Caco-2 (cell line): ENCODE measurements around the gene ZNF821. TPM values are rescaled to one million over a fixed set of nuclear protein-coding genes. Genes with fewer than 3 reads are reported as not detected.

Source experiments
- BruUV-seq: library from RNA; stranded (reverse); fragments of 400-500 nt; replicated peaks from 2 replicates; lab custom pipeline; 2021; lab: Mats Ljungman, UMichigan
- CTCF ChIA-PET: fragments of 300-600 bp; sonication (Branson Sonifier 250); formaldehyde crosslinking; loops from one replicate; lab custom pipeline; 2022; ENCODE audit warnings: antibody characterized with exemption; lab: Charles Lee
- POLR2A ChIA-PET: fragments of 300-600 bp; sonication (Branson Sonifier 250); formaldehyde crosslinking; loops from one replicate; lab custom pipeline; 2022; ENCODE audit warnings: antibody characterized with exemption; lab: Charles Lee
- DNase-seq, 2 experiments: peaks; one replicate each; pipeline versions ENCODE4 v3.0.0 to v3.0.0-alpha.2; 2020 to 2022
- H3K27me3 ChIP-seq: replicated peaks from 2 replicates; pipeline ENCODE4 v1.6.0; 2011; ENCODE audit warnings: low read length; ENCODE audit not compliant: control insufficient read depth, insufficient read depth
- H3K36me3 ChIP-seq: 2 replicates; pipeline ENCODE4 v1.5.1; 2011; ENCODE audit warnings: low read length; ENCODE audit not compliant: control insufficient read depth, insufficient read depth
- H3K4me1 ChIP-seq: fragments of 250-450 bp; sonication (Bioruptor Pico); 2 replicates; pipeline ENCODE4 v1.5.1; 2020; ENCODE audit warnings: mild to moderate bottlenecking
- H3K4me3 ChIP-seq: 2 replicates; pipeline ENCODE4 v1.5.1; 2011; ENCODE audit warnings: low read depth, mild to moderate bottlenecking, control low read depth, low read length
- H3K9me3 ChIP-seq: fragments of 250-450 bp; sonication (Bioruptor Pico); 2 replicates; pipeline ENCODE4 v1.5.1; 2020; ENCODE audit warnings: mild to moderate bottlenecking, moderate library complexity
- H3K27ac Mint-ChIP-seq: one replicate; pipeline ENCODE4 v1.8.0; 2022; ENCODE audit warnings: mixed read lengths; ENCODE audit not compliant: unreplicated experiment
- H3K27me3 Mint-ChIP-seq: one replicate; pipeline ENCODE4 v1.8.0; 2022; ENCODE audit warnings: mixed read lengths; ENCODE audit not compliant: insufficient read depth, unreplicated experiment
- H3K36me3 Mint-ChIP-seq: one replicate; pipeline ENCODE4 v1.8.0; 2022; ENCODE audit warnings: mild to moderate bottlenecking, mixed read lengths; ENCODE audit not compliant: insufficient read depth, unreplicated experiment
- H3K4me1 Mint-ChIP-seq: one replicate; pipeline ENCODE4 v1.8.0; 2022; ENCODE audit warnings: low read depth, mixed read lengths; ENCODE audit not compliant: unreplicated experiment
- H3K4me3 Mint-ChIP-seq: one replicate; pipeline ENCODE4 v1.8.0; 2022; ENCODE audit warnings: mild to moderate bottlenecking, moderate library complexity, mixed read lengths; ENCODE audit not compliant: unreplicated experiment
- H3K9me3 Mint-ChIP-seq: one replicate; pipeline ENCODE4 v1.8.0; 2022; ENCODE audit warnings: mixed read lengths; ENCODE audit not compliant: unreplicated experiment
- intact Hi-C: fragments of 100-400 bp; cut with micrococcal nuclease; formaldehyde crosslinking; loops from one replicate; pipeline ENCODE4 v1.10.0; 2022; ENCODE audit not compliant: unreplicated experiment
- total RNA-seq: library from RNA; stranded (reverse); gene quantifications from 2 replicates; pipeline ENCODE4 v1.2.3, GENCODE V29; 2022
- TF ChIP-seq, protein P1 (sequence below), 2 experiments: fragments of 200-600 bp in 1 of 2; IDR thresholded peaks; 1 replicate in 1 of 2; 2 replicates in 1 of 2; pipeline versions ENCODE4 v1.5.1 to v1.8.0; 2011 to 2022; ENCODE audit warnings: antibody characterized with exemption in 1 of 2, control low read depth in 1 of 2, inconsistent platforms in 1 of 2, low read depth in 1 of 2, low read length in 1 of 2, mild to moderate bottlenecking in 1 of 2, moderate library complexity in 1 of 2; ENCODE audit not compliant: insufficient read depth in 1 of 2, severe bottlenecking in 1 of 2, unreplicated experiment in 1 of 2

ZNF821 gene
- total RNA-seq, 1 experiment from 2014 or later: 16.9 TPM

DNA sequence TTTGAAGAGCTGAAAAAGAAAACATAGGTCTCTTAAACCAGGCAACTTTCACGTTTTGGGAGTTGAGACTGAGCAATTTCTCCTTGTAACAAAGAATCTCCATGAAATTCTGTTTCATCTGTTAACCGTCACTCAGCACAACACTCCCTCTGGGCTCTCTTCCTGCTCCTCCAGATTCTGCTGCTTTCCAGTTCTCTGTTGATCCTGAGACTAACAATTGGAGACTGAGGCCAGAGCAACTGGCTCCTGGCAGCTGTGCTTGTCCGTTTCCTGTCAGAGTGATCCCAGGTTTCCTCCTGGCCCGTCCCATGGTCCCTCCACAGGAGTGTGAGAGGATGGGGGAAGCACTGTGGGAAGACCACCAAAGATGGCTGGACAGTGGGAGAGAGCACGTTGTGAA is 43.8 kb upstream of the ZNF821 start:
- Mint-ChIP-seq H3K4me3 (no peak overlapping the region), H3K36me3 (peaks cover 100% of the 10 kb centered on the region), H3K27me3 (no peaks in the 10 kb centered on the region), H3K4me1 (peaks cover 30% of the 10 kb centered on the region), H3K9me3 (no peaks in the 10 kb centered on the region), H3K27ac (peak overlapping the region; percentile 3)
- POLR2A ChIA-PET: no interaction called here
- peaks cover 19% of the 10 kb centered on the region for H3K4me1 ChIP-seq
- intact Hi-C loops: no loop called here
- TSS peak; percentile 33 for BruUV-seq
- H3K27me3 ChIP-seq: no peaks in the 10 kb centered on the region
- no peak overlapping the region for H3K4me3 ChIP-seq
- TF ChIP-seq, protein P1, sequence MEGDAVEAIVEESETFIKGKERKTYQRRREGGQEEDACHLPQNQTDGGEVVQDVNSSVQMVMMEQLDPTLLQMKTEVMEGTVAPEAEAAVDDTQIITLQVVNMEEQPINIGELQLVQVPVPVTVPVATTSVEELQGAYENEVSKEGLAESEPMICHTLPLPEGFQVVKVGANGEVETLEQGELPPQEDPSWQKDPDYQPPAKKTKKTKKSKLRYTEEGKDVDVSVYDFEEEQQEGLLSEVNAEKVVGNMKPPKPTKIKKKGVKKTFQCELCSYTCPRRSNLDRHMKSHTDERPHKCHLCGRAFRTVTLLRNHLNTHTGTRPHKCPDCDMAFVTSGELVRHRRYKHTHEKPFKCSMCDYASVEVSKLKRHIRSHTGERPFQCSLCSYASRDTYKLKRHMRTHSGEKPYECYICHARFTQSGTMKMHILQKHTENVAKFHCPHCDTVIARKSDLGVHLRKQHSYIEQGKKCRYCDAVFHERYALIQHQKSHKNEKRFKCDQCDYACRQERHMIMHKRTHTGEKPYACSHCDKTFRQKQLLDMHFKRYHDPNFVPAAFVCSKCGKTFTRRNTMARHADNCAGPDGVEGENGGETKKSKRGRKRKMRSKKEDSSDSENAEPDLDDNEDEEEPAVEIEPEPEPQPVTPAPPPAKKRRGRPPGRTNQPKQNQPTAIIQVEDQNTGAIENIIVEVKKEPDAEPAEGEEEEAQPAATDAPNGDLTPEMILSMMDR (IDR thresholded peaks at IDR 0.05; ENCODE audit: insufficient read depth in 1 of 2, low read depth in 1 of 2, low read length in 1 of 2, severe bottlenecking in 1 of 2, unreplicated experiment in 1 of 2): no peak
- no peak for DNase-seq
- CTCF ChIA-PET: no interaction called here
- no peaks in the 10 kb centered on the region for H3K9me3 ChIP-seq
- peaks cover 7% of the 10 kb centered on the region for H3K36me3 ChIP-seq

DNA sequence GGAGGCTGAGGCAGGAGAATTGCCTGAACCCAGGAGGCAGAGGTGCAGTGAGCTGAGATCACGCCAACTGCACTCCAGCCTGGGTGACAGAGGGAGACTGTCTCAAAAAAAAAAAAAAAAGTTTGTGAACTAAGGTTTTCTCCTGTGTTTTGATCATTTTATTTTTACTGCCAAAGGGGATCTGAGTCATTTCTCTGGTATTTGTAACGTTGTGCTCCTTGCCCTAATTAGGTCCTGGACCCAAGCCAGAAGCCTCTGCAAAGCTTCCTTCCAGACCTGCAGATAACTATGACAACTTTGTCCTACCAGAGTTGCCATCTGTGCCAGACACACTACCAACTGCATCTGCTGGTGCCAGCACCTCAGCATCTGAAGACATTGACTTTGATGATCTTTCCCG is 43.4 kb upstream of the ZNF821 start:
- peaks cover 7% of the 10 kb centered on the region for H3K36me3 ChIP-seq

DNA sequence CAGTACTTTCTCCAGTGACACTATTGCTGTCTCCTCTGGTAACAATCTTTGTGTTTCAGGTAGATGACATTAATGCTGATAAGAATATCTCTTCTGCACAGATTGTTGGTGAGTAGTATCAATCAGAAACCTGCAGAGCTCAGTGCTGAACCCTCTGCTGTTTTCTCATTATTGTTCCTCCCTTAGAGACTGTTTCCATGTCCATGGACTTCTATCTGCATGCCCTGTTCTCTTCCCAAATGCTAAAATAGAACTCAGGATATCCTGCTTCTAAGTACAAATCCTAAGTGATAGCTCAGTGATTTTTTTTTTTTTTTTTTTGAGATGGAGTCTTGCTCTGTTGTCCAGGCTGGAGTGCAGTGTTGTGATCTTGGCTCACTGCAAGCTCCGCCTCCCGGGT is 40.7 kb upstream of the ZNF821 start:
- no peak overlapping the region for H3K4me3 ChIP-seq
- no peak overlapping the region for H3K4me3 Mint-ChIP-seq
- H3K4me1 ChIP-seq: peaks cover 16% of the 10 kb centered on the region
- peaks cover 11% of the 10 kb centered on the region; the same call in 1 of the 2 replicates for H3K36me3 ChIP-seq
- H3K27me3 ChIP-seq: no peaks in the 10 kb centered on the region
- BruUV-seq: no TSS peak
- H3K9me3 Mint-ChIP-seq: no peaks in the 10 kb centered on the region
- POLR2A ChIA-PET: no interaction called here
- H3K9me3 ChIP-seq: no peaks in the 10 kb centered on the region
- no peak for DNase-seq
- H3K27me3 Mint-ChIP-seq: no peaks in the 10 kb centered on the region
- no peak overlapping the region for H3K27ac Mint-ChIP-seq
- CTCF ChIA-PET: interaction anchor here (0.5 to 0.6 kb wide), 2 partner anchors 26 to 93 kb away, joined by 4 to 7 read pairs; no protein-coding TSS in a partner anchor
- intact Hi-C loops: no loop called here
- peaks cover 22% of the 10 kb centered on the region for H3K4me1 Mint-ChIP-seq
- H3K36me3 Mint-ChIP-seq: peaks cover 100% of the 10 kb centered on the region
- TF ChIP-seq, protein P1 (IDR thresholded peaks at IDR 0.05; ENCODE audit: insufficient read depth in 1 of 2, low read depth in 1 of 2, low read length in 1 of 2, severe bottlenecking in 1 of 2, unreplicated experiment in 1 of 2): no peak

More for the DNA sequence above, 43.4 kb upstream of the ZNF821 start:
- peaks cover 19% of the 10 kb centered on the region for H3K4me1 ChIP-seq
- H3K27me3 ChIP-seq: no peaks in the 10 kb centered on the region
- intact Hi-C loops: no loop called here
- BruUV-seq: no TSS peak
- TF ChIP-seq, protein P1 (IDR thresholded peaks at IDR 0.05; ENCODE audit: insufficient read depth in 1 of 2, low read depth in 1 of 2, low read length in 1 of 2, severe bottlenecking in 1 of 2, unreplicated experiment in 1 of 2): no peak
- Mint-ChIP-seq H3K27ac (peak overlapping the region; percentile 3), H3K9me3 (no peaks in the 10 kb centered on the region), H3K4me3 (no peak overlapping the region), H3K27me3 (no peaks in the 10 kb centered on the region), H3K36me3 (peaks cover 100% of the 10 kb centered on the region), H3K4me1 (peaks cover 30% of the 10 kb centered on the region)
- POLR2A ChIA-PET: no interaction called here
- H3K9me3 ChIP-seq: no peaks in the 10 kb centered on the region
- DNase-seq: no peak
- no peak overlapping the region for H3K4me3 ChIP-seq
- CTCF ChIA-PET: no interaction called here
